Right lobe of liver (tissue), 6 donors: ENCODE results near the gene PPP1R26. TPM values are rescaled to one million over a fixed set of nuclear protein-coding genes. Genes with fewer than 3 reads are reported as not detected.
A peak's percentile ranks its signal among the peaks of the same experiment; 100 is the strongest.
"Not testable (repeated sequence)": the region's sequence is repeated elsewhere in the genome, so short reads cannot be mapped to it uniquely, and the experiment has no call there.

Source experiments
- ATAC-seq, 4 donors: fragments of 200-7000 bp; cut with Tn5 transposase; one replicate each; pipeline ENCODE4 v1.9.1; 2020; ENCODE audit warnings: mild to moderate bottlenecking in 4 of 4, moderate library complexity in 4 of 4
- DNase-seq, 3 donors: peaks; one replicate each; pipeline ENCODE4 v3.0.0-alpha.2; 2020
- H3K27ac ChIP-seq, 3 donors: fragments of 200-600 bp; one replicate each; pipeline ENCODE4 v1.8.0; 2022
- H3K27me3 ChIP-seq, 2 donors: fragments of 200-600 bp; one replicate each; pipeline ENCODE4 v1.8.0; 2022
- H3K36me3 ChIP-seq, 4 donors: fragments of 200-600 bp; sonication (generic) in 1 of 4; one replicate each; pipeline versions ENCODE4 v1.5.1 to v1.8.0; 2017 to 2022; ENCODE audit warnings: control low read depth in 1 of 4
- H3K4me1 ChIP-seq, 4 donors: fragments of 200-600 bp; sonication (generic) in 1 of 4; one replicate each; pipeline versions ENCODE4 v1.5.1 to v1.8.0; 2017 to 2022; ENCODE audit warnings: control low read depth in 1 of 4
- H3K4me3 ChIP-seq, 3 donors: fragments of 200-600 bp; one replicate each; pipeline ENCODE4 v1.8.0; 2022
- H3K9me3 ChIP-seq, 4 donors: fragments of 200-600 bp; sonication (generic) in 1 of 4; one replicate each; pipeline versions ENCODE4 v1.5.1 to v1.8.0; 2017 to 2022; ENCODE audit warnings: control low read depth in 1 of 4
- CTCF ChIP-seq, 4 donors: fragments of 200-600 bp in 3 of 4; fragments of 450-650 bp in 1 of 4; IDR thresholded peaks; one replicate each; pipeline versions ENCODE4 v1.5.1 to v1.8.0; 2016 to 2022; ENCODE audit warnings: antibody characterized with exemption in 4 of 4, mild to moderate bottlenecking in 2 of 4
- POLR2A ChIP-seq: fragments of 450-650 bp; IDR thresholded peaks from one replicate; pipeline ENCODE4 v1.6.1; 2017; ENCODE audit warnings: antibody characterized with exemption, mild to moderate bottlenecking
- WGBS: methylation state at CpG from one replicate; pipeline ENCODE4 v1.1.6; 2018; ENCODE audit warnings: low coverage, low lambda C conversion rate; ENCODE audit not compliant: insufficient coverage; ENCODE audit errors: missing lambda C conversion rate; 5-methylcytosine and 5-hydroxymethylcytosine counted together
- intact Hi-C, 2 donors: fragments of 100-400 bp; cut with DNase I; formaldehyde crosslinking; loops; one replicate each; pipeline versions ENCODE4 v1.11.2 to v1.14.1; 2022
- total RNA-seq, 6 experiments: library from RNA; depleted of rRNA in 2 of 6; stranded (reverse); fragments of >200 nt in 2 of 6; fragmentation: NEBNext Ultra II Directional in 3 of 6; extraction: Animal tissue kit (Norgen Biotek cat#: 25700) in 3 of 6; gene quantifications; one replicate each; pipeline versions ENCODE4 v1.1.0 to v1.2.4, GENCODE V29; 2016 to 2023
- donor health status: DM: no; HTN: yes; CAD: no.
- donor health status: DM: no; HTN: no; CAD: no.
- donor health status: DM: no; HTN: no; CAD: no.
- donor health status: DM: no; HTN: yes; CAD: no.
- donor health status: DM: no; HTN: yes; CAD: no.

Gene PPP1R26
- total RNA-seq, 6 experiments from 2014 or later: 5.1 to 9.0 (median 7.7) TPM

GRCh38 chr9:135530146-135530545 lies 50.6 kb downstream of the PPP1R26 start:
- no peaks in the 10 kb centered on the region for H3K9me3 ChIP-seq
- DNase-seq: no peak

GRCh38 chr9:135531096-135531495 lies 51.5 kb downstream of the PPP1R26 start:
- no peak for ATAC-seq
- H3K27ac ChIP-seq: no peak overlapping the region
- TF ChIP-seq POLR2A (no peak), CTCF (IDR thresholded peaks at IDR 0.05) (no peak)
- no peaks in the 10 kb centered on the region for H3K4me1 ChIP-seq
- H3K36me3 ChIP-seq: no peaks in the 10 kb centered on the region
- H3K27me3 ChIP-seq: no peaks in the 10 kb centered on the region
- no peak for DNase-seq
- no peaks in the 10 kb centered on the region for H3K9me3 ChIP-seq
- intact Hi-C loops: no loop called here
- H3K4me3 ChIP-seq: no peak overlapping the region
- 68% methylated on average over 5 of the region's 10 CpGs for WGBS

More at GRCh38 chr9:135530146-135530545, 50.6 kb downstream of the PPP1R26 start:
- no peaks in the 10 kb centered on the region for H3K4me1 ChIP-seq
- no peaks in the 10 kb centered on the region for H3K27me3 ChIP-seq
- TF ChIP-seq CTCF (IDR thresholded peaks at IDR 0.05) (no peak), POLR2A (no peak)
- H3K4me3 ChIP-seq: no peak overlapping the region
- intact Hi-C loops: no loop called here
- 64% methylated on average over 5 of the region's 5 CpGs for WGBS
- no peak overlapping the region for H3K27ac ChIP-seq
- H3K36me3 ChIP-seq: no peaks in the 10 kb centered on the region
- ATAC-seq: no peak

- DNase-seq (no peak), ATAC-seq (no peak)
- no peaks in the 10 kb centered on the region for H3K36me3 ChIP-seq
- no peaks in the 10 kb centered on the region for H3K4me1 ChIP-seq
- TF ChIP-seq CTCF (IDR thresholded peaks at IDR 0.05) (no peak), POLR2A (no peak)
- H3K27me3 ChIP-seq: no peaks in the 10 kb centered on the region
- H3K27ac ChIP-seq: no peak overlapping the region
- 92% methylated on average over 3 of the region's 3 CpGs for WGBS
- no peaks in the 10 kb centered on the region for H3K9me3 ChIP-seq
- intact Hi-C loops: no loop called here
- no peak overlapping the region for H3K4me3 ChIP-seq
Measured at GRCh38 chr9:135533113-135533512, 53.5 kb downstream of the PPP1R26 start.

GRCh38 chr9:135533674-135534073 lies 54.1 kb downstream of the PPP1R26 start:
- intact Hi-C loops: no loop called here
- H3K27ac ChIP-seq: no peak overlapping the region
- H3K36me3 ChIP-seq: no peaks in the 10 kb centered on the region
- H3K4me3 ChIP-seq: no peak overlapping the region
- no peaks in the 10 kb centered on the region for H3K27me3 ChIP-seq
- TF ChIP-seq POLR2A: no peak
- TF ChIP-seq CTCF (IDR thresholded peaks at IDR 0.05): no peak
- no peak for ATAC-seq
- no peaks in the 10 kb centered on the region for H3K4me1 ChIP-seq
- no peak for DNase-seq
- 78% methylated on average over 4 of the region's 12 CpGs for WGBS
- no peaks in the 10 kb centered on the region for H3K9me3 ChIP-seq

- H3K4me3 ChIP-seq, H3K27ac ChIP-seq, H3K27me3 ChIP-seq, H3K4me1 ChIP-seq, DNase-seq, intact Hi-C loops, ATAC-seq, H3K9me3 ChIP-seq, H3K36me3 ChIP-seq: not testable (repeated sequence)
- 17% methylated on average over 1 of the region's 10 CpGs for WGBS
Measured at GRCh38 chr9:135534192-135534711, 54.7 kb downstream of the PPP1R26 start.

- no CpG with 5 or more reads among the region's 4 CpGs for WGBS
- intact Hi-C loops: not testable (repeated sequence)
Measured at GRCh38 chr9:135534826-135535225, 55.2 kb downstream of the PPP1R26 start.

GRCh38 chr9:135535631-135536030 lies 56.0 kb downstream of the PPP1R26 start:
- H3K4me1 ChIP-seq, intact Hi-C loops, H3K4me3 ChIP-seq, H3K27ac ChIP-seq, ATAC-seq, H3K9me3 ChIP-seq, H3K27me3 ChIP-seq, H3K36me3 ChIP-seq: not testable (repeated sequence)
- DNase-seq: peak in 1 of 3 donors; percentile 6
- WGBS: no CpG with 5 or more reads among the region's 13 CpGs

More at GRCh38 chr9:135534826-135535225, 55.2 kb downstream of the PPP1R26 start:
- H3K36me3 ChIP-seq, H3K9me3 ChIP-seq, H3K4me3 ChIP-seq, H3K27me3 ChIP-seq, H3K4me1 ChIP-seq, ATAC-seq, H3K27ac ChIP-seq: not testable (repeated sequence)
- DNase-seq: peak in 1 of 3 donors; percentile 10
